Measurements from ENCODE around the gene HILPDA.
"Not testable (repeated sequence)": the region's sequence is repeated elsewhere in the genome, so short reads cannot be mapped to it uniquely, and the experiment has no call there.

The HILPDA gene

DNA sequence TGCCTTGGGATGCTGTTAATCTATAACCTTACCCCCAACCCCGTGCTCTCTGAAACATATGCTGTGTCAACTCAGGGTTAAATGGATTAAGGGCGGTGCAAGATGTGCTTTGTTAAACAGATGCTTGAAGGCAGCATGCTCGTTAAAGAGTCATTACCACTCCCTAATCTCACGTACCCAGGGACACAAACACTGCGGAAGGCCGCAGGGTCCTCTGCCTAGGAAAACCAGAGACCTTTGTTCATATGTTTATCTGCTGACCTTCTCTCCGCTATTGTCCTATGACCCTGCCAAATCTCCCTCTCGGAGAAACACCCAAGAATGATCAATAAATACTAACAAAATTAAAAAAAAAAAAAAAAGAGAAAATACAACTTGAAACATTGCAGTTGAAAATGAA lies 8.3 kb downstream of the HILPDA start:
- not testable (repeated sequence) for DNase-seq

- DNase-seq, result not testable (repeated sequence)
Observed at GRCh38 chr7:128466871-128467270, 11.2 kb downstream of the HILPDA start.

DNA sequence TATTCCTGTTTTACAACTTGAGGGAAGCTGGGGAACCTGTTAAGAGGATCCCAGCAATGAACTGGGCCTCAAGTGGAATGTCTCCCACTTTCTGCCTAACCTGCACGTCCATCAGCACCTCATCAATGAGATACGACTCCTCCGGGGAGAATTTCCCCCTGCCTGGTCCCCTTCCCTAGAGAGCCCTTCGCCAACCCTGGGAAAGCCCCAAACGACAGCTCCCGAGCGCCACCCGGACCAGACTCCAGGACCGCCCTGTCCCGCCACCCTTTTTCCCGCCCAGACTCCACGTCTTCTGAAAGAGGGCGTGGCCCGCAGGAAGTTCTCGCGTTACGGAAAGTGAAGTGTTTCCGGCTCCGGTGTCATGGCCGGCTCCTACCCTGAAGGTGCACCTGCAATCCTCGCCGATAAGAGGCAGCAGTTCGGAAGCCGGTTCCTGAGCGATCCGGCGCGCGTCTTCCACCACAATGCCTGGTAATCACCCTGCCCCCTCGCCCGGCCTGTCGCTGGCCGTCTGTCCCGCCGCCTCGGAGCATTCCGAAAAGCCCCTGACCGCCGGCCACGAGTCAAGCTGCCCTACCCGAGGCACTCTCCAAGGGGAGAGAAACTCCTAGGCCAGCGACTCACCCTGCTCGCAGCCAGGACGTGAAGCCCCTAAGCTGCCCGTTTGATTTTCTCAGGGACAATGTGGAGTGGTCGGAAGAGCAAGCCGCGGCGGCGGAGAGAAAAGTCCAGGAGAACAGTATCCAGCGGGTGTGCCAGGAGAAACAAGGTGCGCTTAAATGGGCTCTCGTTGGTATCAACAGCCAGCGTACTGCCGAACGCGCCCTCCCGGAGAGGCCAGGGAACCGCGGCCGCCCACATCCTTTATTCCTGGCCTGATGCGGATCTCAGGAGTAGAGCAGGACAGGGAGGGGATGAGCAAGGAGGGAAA lies 21.0 kb downstream of the HILPDA start, which contains the start of gene METTL2B:
Gene METTL2B, plus strand, starts transcription at position 347 of the 934 bp plus-strand sequence. Its CDS starts 18 bp downstream, at position 365.
- DNase-seq, result peak; percentile 95 to 98 (median 98)

- not testable (repeated sequence) for DNase-seq
Observed at GRCh38 chr7:128477336-128477690, 21.6 kb downstream of the HILPDA start.

DNA sequence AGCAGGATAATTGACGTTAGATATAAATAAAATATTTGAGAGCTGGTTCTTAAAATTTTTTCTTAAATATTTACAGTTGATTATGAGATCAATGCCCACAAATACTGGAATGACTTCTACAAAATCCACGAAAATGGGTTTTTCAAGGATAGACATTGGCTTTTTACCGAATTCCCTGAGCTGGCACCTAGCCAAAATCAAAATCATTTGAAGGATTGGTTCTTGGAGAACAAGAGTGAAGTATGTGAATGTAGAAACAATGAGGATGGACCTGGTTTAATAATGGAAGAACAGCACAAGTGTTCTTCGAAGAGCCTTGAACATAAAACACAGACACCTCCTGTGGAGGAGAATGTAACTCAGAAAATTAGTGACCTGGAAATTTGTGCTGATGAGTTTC lies 23.4 kb downstream of the HILPDA start:
- DNase-seq, result not testable (repeated sequence)

DNA sequence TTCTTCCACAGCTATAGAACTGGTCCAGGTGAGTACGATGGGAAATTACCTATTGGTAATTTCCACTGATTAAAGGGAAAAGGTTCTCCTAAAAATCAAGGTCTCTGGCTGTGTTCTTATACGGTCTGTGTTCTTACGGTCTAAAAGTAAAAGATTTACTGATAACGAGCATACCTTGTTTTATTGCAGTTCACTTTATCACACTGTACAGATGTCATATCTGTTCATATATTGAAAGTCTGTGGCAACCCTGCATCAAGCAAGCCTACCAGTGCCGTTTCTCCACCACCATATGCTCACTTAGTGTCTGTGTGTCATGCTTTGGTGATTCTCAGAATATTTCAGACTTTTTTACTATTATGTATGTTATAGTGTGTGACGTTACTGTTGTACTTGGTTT lies 32.5 kb downstream of the HILPDA start:
- not testable (repeated sequence) for DNase-seq

- DNase-seq, result no peak
Observed at GRCh38 chr7:128497405-128497804, 41.7 kb downstream of the HILPDA start.

DNA sequence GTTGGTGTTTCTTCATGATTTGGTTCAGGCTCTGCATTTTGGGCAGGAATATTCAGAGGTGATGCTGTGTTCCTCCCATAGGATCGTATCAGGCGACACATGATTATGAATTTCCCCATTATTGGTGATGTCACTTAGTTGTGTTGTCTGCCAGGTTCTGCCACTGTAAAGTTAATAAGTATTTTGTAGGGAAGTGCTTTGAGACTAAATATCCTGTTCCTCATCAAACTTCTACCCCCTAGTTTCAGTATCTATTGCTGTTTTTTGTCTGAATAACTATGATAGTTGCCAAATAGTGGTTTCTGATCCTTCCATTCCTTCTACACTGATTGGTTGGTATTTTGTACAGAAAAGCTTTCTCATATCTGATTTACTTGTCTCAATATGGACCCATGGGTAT lies 49.7 kb downstream of the HILPDA start:
- DNase-seq, result not testable (repeated sequence)

DNA sequence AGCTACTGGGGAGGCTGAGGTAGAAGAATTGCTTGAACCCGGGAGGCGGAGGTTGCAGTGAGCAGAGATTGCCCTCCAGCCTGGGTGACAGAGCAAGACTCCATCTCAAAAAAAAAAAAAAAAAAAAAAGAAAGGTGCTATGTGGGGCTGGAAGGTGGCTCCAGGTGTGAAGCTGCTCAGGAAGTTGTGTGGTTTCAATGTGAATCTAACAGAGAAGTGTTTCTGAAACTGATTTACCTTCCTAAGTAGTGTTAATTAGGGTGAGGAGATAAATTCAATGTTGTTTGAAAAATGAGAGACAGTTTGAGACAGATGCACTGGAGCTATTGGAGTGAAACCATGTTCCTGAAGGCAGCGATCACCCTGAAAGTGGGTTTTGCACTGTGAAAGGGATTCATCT lies 51.1 kb downstream of the HILPDA start:
- not testable (repeated sequence) for DNase-seq

DNA sequence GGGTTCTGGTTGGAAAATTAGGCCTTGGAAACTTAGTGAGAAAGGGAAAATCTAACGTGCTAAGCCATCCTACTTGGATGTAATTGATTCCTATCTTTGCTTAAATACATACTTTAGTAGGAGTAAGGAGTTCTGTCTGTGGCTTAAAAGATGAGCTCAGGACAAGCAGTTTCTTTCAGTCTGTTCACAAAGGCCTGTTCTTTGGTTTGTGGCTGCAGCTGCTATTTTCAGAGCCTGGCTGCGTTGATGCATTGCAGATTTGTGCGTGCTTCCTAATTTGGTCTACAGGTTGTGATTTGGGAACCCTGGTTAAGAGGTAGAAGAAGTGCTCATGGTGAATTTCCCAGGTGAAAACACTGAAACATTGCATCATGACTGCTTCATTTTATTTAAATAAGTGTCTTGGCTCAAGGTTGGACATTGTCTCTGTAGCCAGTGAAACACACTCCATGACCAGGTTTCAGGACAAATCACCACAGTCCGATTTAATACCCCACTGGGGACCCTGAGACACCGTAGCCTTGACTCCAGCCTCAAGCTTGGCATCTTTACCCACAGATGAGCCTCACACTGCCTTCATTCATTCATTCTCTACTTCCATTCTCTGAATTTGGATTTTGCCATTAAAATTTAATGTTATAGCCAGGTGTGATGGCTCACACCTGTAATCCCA lies 51.8 kb downstream of the HILPDA start:
- DNase-seq, result not testable (repeated sequence)
